ENCODE data around the gene FBF1.

FBF1 gene

GRCh38 chr17:75922173-75922961 lies 18.5 kb downstream of the FBF1 start:
- Histone ChIP-seq H3K27ac (ENCODE audit: extremely low read depth, low read depth, low read length) (no peak overlapping the region), H3K9me3 (ENCODE audit: control insufficient read depth, insufficient read depth, low read depth, low read length) (no peaks in the 10 kb centered on the region), H3K4me3 (ENCODE audit: low read depth, low read length) (no peak overlapping the region), H3K36me3 (ENCODE audit: control insufficient read depth in 2 of 2, insufficient read depth in 1 of 2, low read length in 2 of 2) (peaks cover 3 to 93% of the 10 kb centered on the region in 2 experiments; a peak in 2 of 3 replicates), H3K4me1 (ENCODE audit: control insufficient read depth, insufficient read depth, low read length) (no peaks in the 10 kb centered on the region)
- POLR2A ChIA-PET, result interaction anchor here (0.7 kb wide), 1 partner anchor 19 kb away, joined by 3 read pairs; no protein-coding TSS in a partner anchor
- CTCF ChIA-PET, result interaction anchor here (1.3 kb wide), 1 partner anchor 17 kb away, joined by 5 read pairs; no protein-coding TSS in a partner anchor
- no peak for TF ChIP-seq ZNF174 (tag by site-specific recombination; IDR thresholded peaks at IDR 0.05)
- TF ChIP-seq ZNF514 (tag by site-specific recombination; IDR thresholded peaks at IDR 0.05), result no peak
- no peak for TF ChIP-seq ZNF518A (tag by site-specific recombination; conservative IDR thresholded peaks at IDR 0.05; ENCODE audit: low read depth)
- TF ChIP-seq IKZF3 (tag by site-specific recombination; IDR thresholded peaks at IDR 0.05), result no peak
- no peak for TF ChIP-seq ZNF549 (tag by site-specific recombination; IDR thresholded peaks at IDR 0.05)
- no peak for TF ChIP-seq ZFP3 (tag by site-specific recombination; IDR thresholded peaks at IDR 0.05; ENCODE audit: low read depth)
- TF ChIP-seq ZNF777 (tag by site-specific recombination; IDR thresholded peaks at IDR 0.05; ENCODE audit: borderline replicate concordance), result no peak
- TF ChIP-seq SCRT2 (tag by site-specific recombination; IDR thresholded peaks at IDR 0.05), result no peak
- TF ChIP-seq ZNF132 (tag by site-specific recombination; IDR thresholded peaks at IDR 0.05; ENCODE audit: borderline replicate concordance), result no peak
- no peak for TF ChIP-seq ZNF184 (tag by site-specific recombination; IDR thresholded peaks at IDR 0.05)
- no peak for TF ChIP-seq ZSCAN18 (tag by site-specific recombination; IDR thresholded peaks at IDR 0.05)
- no peak for TF ChIP-seq ZSCAN5A (tag by site-specific recombination; IDR thresholded peaks at IDR 0.05)
- no peak for TF ChIP-seq ZNF133 (tag by site-specific recombination; IDR thresholded peaks at IDR 0.05)
- TF ChIP-seq ZNF26 (tag by site-specific recombination; IDR thresholded peaks at IDR 0.05), result no peak

GRCh38 chr17:75921596-75921995 lies 19.2 kb downstream of the FBF1 start:
- H3K4me3 ChIP-seq (ENCODE audit: low read depth, low read length), result no peak overlapping the region
- H3K27ac ChIP-seq (ENCODE audit: extremely low read depth, low read depth, low read length), result no peak overlapping the region
- H3K4me1 ChIP-seq (ENCODE audit: control insufficient read depth, insufficient read depth, low read length), result no peaks in the 10 kb centered on the region
- H3K9me3 ChIP-seq (ENCODE audit: control insufficient read depth, insufficient read depth, low read depth, low read length), result no peaks in the 10 kb centered on the region
- ChIA-PET POLR2A (no interaction called here), CTCF (interaction anchor here (1.3 kb wide), 1 partner anchor 16 kb away, joined by 5 read pairs; no protein-coding TSS in a partner anchor)
- H3K36me3 ChIP-seq (ENCODE audit: control insufficient read depth in 2 of 2, insufficient read depth in 1 of 2, low read length in 2 of 2), result peaks cover 7 to 90% of the 10 kb centered on the region in 2 experiments; a peak in 2 of 3 replicates
- TF ChIP-seq, protein P1, sequence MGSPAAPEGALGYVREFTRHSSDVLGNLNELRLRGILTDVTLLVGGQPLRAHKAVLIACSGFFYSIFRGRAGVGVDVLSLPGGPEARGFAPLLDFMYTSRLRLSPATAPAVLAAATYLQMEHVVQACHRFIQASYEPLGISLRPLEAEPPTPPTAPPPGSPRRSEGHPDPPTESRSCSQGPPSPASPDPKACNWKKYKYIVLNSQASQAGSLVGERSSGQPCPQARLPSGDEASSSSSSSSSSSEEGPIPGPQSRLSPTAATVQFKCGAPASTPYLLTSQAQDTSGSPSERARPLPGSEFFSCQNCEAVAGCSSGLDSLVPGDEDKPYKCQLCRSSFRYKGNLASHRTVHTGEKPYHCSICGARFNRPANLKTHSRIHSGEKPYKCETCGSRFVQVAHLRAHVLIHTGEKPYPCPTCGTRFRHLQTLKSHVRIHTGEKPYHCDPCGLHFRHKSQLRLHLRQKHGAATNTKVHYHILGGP (tag by site-specific recombination; IDR thresholded peaks at IDR 0.05), result no peak
- no peak for TF ChIP-seq ZNF660 (tag by site-specific recombination; IDR thresholded peaks at IDR 0.05)
- TF ChIP-seq, protein P2, sequence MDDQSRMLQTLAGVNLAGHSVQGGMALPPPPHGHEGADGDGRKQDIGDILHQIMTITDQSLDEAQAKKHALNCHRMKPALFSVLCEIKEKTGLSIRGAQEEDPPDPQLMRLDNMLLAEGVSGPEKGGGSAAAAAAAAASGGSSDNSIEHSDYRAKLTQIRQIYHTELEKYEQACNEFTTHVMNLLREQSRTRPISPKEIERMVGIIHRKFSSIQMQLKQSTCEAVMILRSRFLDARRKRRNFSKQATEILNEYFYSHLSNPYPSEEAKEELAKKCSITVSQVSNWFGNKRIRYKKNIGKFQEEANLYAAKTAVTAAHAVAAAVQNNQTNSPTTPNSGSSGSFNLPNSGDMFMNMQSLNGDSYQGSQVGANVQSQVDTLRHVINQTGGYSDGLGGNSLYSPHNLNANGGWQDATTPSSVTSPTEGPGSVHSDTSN (CRISPR knock-in tag; IDR thresholded peaks at IDR 0.05), result no peak
- no peak for TF ChIP-seq ZNF558 (tag by site-specific recombination; IDR thresholded peaks at IDR 0.05)
- no peak for TF ChIP-seq MYNN (tag by site-specific recombination; IDR thresholded peaks at IDR 0.05; ENCODE audit: borderline replicate concordance)
- TF ChIP-seq ZNF791 (tag by site-specific recombination; IDR thresholded peaks at IDR 0.05), result no peak
- no peak for TF ChIP-seq ZSCAN23 (tag by site-specific recombination; IDR thresholded peaks at IDR 0.05)
- no peak for TF ChIP-seq MZF1 (tag by site-specific recombination; IDR thresholded peaks at IDR 0.05; ENCODE audit: borderline replicate concordance)

Measured in HEK293 (cell line).